ENCODE results near the gene MSH5.

DNA sequence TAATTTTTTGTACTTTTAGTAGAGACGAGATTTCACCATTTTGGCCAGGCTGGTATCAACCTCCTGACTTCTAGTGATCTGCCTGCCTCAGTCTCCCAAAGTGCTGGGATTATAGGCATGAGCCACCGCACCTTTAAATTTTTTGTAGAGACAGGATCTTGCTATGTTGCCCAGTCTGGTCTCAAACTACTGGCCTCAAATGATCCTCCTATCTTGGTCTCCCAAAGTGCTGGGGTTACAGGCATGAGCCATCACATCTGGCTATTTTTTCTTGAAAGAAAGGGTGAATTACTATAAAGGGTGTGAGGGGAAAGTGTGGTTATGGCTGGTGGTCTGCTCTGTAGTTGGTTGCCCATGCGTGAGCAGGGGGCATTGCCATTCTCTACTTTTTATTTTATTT is 31.6 kb upstream of the MSH5 start:
- TF ChIP-seq, protein P1, sequence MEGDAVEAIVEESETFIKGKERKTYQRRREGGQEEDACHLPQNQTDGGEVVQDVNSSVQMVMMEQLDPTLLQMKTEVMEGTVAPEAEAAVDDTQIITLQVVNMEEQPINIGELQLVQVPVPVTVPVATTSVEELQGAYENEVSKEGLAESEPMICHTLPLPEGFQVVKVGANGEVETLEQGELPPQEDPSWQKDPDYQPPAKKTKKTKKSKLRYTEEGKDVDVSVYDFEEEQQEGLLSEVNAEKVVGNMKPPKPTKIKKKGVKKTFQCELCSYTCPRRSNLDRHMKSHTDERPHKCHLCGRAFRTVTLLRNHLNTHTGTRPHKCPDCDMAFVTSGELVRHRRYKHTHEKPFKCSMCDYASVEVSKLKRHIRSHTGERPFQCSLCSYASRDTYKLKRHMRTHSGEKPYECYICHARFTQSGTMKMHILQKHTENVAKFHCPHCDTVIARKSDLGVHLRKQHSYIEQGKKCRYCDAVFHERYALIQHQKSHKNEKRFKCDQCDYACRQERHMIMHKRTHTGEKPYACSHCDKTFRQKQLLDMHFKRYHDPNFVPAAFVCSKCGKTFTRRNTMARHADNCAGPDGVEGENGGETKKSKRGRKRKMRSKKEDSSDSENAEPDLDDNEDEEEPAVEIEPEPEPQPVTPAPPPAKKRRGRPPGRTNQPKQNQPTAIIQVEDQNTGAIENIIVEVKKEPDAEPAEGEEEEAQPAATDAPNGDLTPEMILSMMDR (conservative IDR thresholded peaks at IDR 0.05; ENCODE audit: low read length), result no peak
- no peak for TF ChIP-seq EZH2phosphoT487 (IDR thresholded peaks at IDR 0.05; ENCODE audit: borderline replicate concordance, low read depth, low read length)

Measured in OCI-LY7 (cell line).